ENCODE data around the gene G6PC2. TPM values are rescaled to one million over a fixed set of nuclear protein-coding genes. Genes with fewer than 3 reads are reported as not detected.

The G6PC2 gene
- total RNA-seq, 1 donor from 2014 or later = not detected

DNA sequence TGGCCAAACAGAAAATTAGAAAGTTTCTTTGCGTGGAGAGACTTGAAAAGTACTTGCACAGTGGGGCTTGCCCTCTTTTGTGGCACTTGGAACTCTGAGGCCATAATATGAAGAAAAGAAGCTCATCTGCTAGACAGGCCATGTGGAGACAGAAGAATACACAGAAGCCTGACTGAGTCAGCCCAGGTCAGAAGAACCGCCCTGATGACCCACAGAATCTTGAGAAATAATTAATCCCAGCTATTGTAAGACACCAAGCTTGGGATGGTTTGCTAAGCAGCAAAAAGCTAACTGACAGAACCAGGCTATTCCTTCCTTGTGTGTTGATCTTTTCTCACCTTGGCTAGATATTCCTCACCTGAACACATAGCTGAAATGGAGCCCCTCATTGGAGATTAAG is 33.7 kb downstream of the G6PC2 start:
- Mint-ChIP-seq H3K36me3 (ENCODE audit: low read depth, unreplicated experiment) (no peaks in the 10 kb centered on the region), H3K4me1 (ENCODE audit: unreplicated experiment) (peaks cover 18% of the 10 kb centered on the region), H3K27ac (ENCODE audit: unreplicated experiment) (peak overlapping the region; percentile 80), H3K27me3 (ENCODE audit: unreplicated experiment) (no peaks in the 10 kb centered on the region), H3K4me3 (ENCODE audit: unreplicated experiment) (no peak overlapping the region), H3K9me3 (ENCODE audit: unreplicated experiment) (no peaks in the 10 kb centered on the region)
- DNase-seq (ENCODE audit: low spot score) = no peak
- no peak for TF ChIP-seq CTCF (IDR thresholded peaks at IDR 0.05; ENCODE audit: unreplicated experiment)

- H3K9me3 Mint-ChIP-seq (ENCODE audit: unreplicated experiment) = no peaks in the 10 kb centered on the region
- no peak for TF ChIP-seq CTCF (IDR thresholded peaks at IDR 0.05; ENCODE audit: unreplicated experiment)
- H3K27ac Mint-ChIP-seq (ENCODE audit: unreplicated experiment) = peak overlapping the region; percentile 80
- no peaks in the 10 kb centered on the region for H3K27me3 Mint-ChIP-seq (ENCODE audit: unreplicated experiment)
- no peaks in the 10 kb centered on the region for H3K36me3 Mint-ChIP-seq (ENCODE audit: low read depth, unreplicated experiment)
- H3K4me3 Mint-ChIP-seq (ENCODE audit: unreplicated experiment) = no peak overlapping the region
- peaks cover 18% of the 10 kb centered on the region for H3K4me1 Mint-ChIP-seq (ENCODE audit: unreplicated experiment)
- peak; percentile 24 for DNase-seq (ENCODE audit: low spot score)
Observed at GRCh38 chr2:168935810-168936581, 34.9 kb downstream of the G6PC2 start.

GRCh38 chr2:168939061-168939460 is 38.0 kb downstream of the G6PC2 start:
- H3K27ac Mint-ChIP-seq (ENCODE audit: unreplicated experiment) = no peak overlapping the region
- H3K27me3 Mint-ChIP-seq (ENCODE audit: unreplicated experiment) = no peaks in the 10 kb centered on the region
- H3K36me3 Mint-ChIP-seq (ENCODE audit: low read depth, unreplicated experiment) = no peaks in the 10 kb centered on the region
- no peak for TF ChIP-seq CTCF (IDR thresholded peaks at IDR 0.05; ENCODE audit: unreplicated experiment)
- H3K9me3 Mint-ChIP-seq (ENCODE audit: unreplicated experiment) = no peaks in the 10 kb centered on the region
- H3K4me3 Mint-ChIP-seq (ENCODE audit: unreplicated experiment) = no peak overlapping the region
- H3K4me1 Mint-ChIP-seq (ENCODE audit: unreplicated experiment) = peaks cover 18% of the 10 kb centered on the region
- no peak for DNase-seq (ENCODE audit: low spot score)

- H3K27ac Mint-ChIP-seq (ENCODE audit: unreplicated experiment) = no peak overlapping the region
- H3K4me3 Mint-ChIP-seq (ENCODE audit: unreplicated experiment) = no peak overlapping the region
- no peaks in the 10 kb centered on the region for H3K36me3 Mint-ChIP-seq (ENCODE audit: low read depth, unreplicated experiment)
- H3K27me3 Mint-ChIP-seq (ENCODE audit: unreplicated experiment) = no peaks in the 10 kb centered on the region
- TF ChIP-seq CTCF (IDR thresholded peaks at IDR 0.05; ENCODE audit: unreplicated experiment) = no peak
- peaks cover 17% of the 10 kb centered on the region for H3K4me1 Mint-ChIP-seq (ENCODE audit: unreplicated experiment)
- no peaks in the 10 kb centered on the region for H3K9me3 Mint-ChIP-seq (ENCODE audit: unreplicated experiment)
- DNase-seq (ENCODE audit: low spot score) = no peak
Observed at GRCh38 chr2:168939918-168940317, 38.8 kb downstream of the G6PC2 start.

DNA sequence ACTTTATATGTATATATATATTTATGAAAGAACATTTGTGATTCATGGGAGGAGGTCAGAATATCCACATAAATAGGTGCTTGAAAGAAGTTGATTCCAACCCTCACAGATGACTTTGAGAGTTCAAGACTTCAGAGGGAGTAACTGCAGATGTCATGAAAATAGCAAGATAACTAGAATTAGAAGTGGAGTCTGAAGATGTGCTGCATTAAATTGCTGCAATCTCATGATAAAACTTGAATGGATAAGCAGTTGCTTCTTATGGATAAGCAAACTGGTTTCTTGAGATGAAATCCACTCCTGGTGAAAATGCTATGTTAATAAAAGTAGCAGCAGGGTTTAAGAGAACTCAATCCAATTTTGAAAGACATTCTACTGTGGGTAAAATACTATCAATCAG is 40.2 kb downstream of the G6PC2 start:
- Mint-ChIP-seq H3K4me1 (ENCODE audit: unreplicated experiment) (peaks cover 3% of the 10 kb centered on the region), H3K36me3 (ENCODE audit: low read depth, unreplicated experiment) (no peaks in the 10 kb centered on the region), H3K27ac (ENCODE audit: unreplicated experiment) (no peak overlapping the region), H3K27me3 (ENCODE audit: unreplicated experiment) (no peaks in the 10 kb centered on the region), H3K4me3 (ENCODE audit: unreplicated experiment) (no peak overlapping the region), H3K9me3 (ENCODE audit: unreplicated experiment) (no peaks in the 10 kb centered on the region)
- no peak for DNase-seq (ENCODE audit: low spot score)
- TF ChIP-seq CTCF (IDR thresholded peaks at IDR 0.05; ENCODE audit: unreplicated experiment) = no peak

Measured in endothelial cell (in vitro differentiated cells).